ENCODE data around the gene YIF1B. TPM values are rescaled to one million over a fixed set of nuclear protein-coding genes. Genes with fewer than 3 reads are reported as not detected.

YIF1B gene
- total and polyA plus RNA-seq, 9 of the 15 experiments (the other 6 are each of a cell fraction or from before 2014, with no cell fraction given) = 8.5 to 586 (median 323) TPM

DNA sequence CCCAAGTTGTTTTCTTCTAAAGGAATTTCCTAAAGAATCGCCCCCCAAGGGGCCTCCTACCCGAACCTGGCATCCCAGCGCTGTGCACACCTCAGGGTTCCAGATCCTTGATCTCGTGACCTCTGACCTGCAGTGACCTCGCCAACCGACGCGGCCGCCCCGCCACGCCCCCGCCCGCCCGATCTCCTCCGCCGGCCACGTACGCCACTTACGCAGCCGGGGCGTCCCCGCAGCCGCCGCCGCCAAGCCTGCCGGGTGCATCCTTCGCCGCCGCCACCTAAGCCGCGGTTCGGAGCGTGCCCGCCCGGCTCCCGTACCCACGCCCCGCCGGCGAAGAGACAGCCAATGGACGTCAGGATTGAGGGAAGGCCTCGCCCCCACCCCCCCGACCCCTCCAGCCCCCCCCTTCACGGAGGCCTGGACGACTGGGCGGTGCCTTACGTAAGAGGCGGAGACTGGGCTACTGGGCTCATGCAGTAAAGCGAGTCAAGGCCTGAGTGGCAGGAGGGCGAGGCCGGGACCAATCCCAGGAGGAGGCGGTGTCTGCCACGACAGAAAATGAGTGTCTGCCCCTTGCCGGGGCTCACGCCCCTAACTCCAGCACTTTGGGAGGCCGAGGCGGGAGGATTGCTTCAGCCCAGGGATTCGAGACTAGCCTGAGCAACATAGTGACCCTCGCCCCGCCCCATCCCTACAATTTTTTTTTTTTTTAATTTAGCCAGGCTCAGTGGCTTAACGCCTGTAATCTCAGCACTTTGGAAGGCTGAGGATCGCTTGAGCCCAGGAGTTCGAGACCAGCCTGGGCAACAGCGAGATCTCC is at the start of gene YIF1B (continued):
- no peak for TF ChIP-seq ZNF274 (IDR thresholded peaks at IDR 0.05; ENCODE audit: borderline replicate concordance, low read depth, low read length)
- peak in 1 of 2 experiments; percentile 50; a peak in 1 of 4 replicates for TF ChIP-seq ARNT (IDR thresholded peaks at IDR 0.05)
- TF ChIP-seq MYBL2 (IDR thresholded peaks at IDR 0.05; ENCODE audit: low read depth) = peak; percentile 17; the same call in 1 of the 2 replicates
- no peak for TF ChIP-seq MYBL2 (CRISPR knock-in tag; IDR thresholded peaks at IDR 0.05; ENCODE audit: borderline replicate concordance)
- peak; percentile 89 for TF ChIP-seq ZNF407 (IDR thresholded peaks at IDR 0.05; ENCODE audit: low read depth)
- TF ChIP-seq PTTG1 (tag; IDR thresholded peaks at IDR 0.05; ENCODE audit: low read depth) = no peak
- peak in 2 of 3 experiments; percentile 32 to 43 for TF ChIP-seq YY1 (IDR thresholded peaks at IDR 0.05; ENCODE audit: borderline replicate concordance in 1 of 3, control insufficient read depth in 1 of 3, extremely low read depth in 1 of 3, insufficient read depth in 3 of 3, insufficient read length in 1 of 3, insufficient replicate concordance in 2 of 3, low read depth in 1 of 3, low read length in 2 of 3)
- no peak for TF ChIP-seq RUNX1 (IDR thresholded peaks at IDR 0.05; ENCODE audit: low read depth)
- peak; percentile 54 for TF ChIP-seq MEIS2 (IDR thresholded peaks at IDR 0.05; ENCODE audit: partially characterized antibody)
- TF ChIP-seq ZNF134 (CRISPR knock-in tag; conservative IDR thresholded peaks at IDR 0.05) = no peak
- 0 out of 2 replicates have a peak, but pooled peaks have one; percentile 36 for TF ChIP-seq HES1 (IDR thresholded peaks at IDR 0.05; ENCODE audit: low read depth)
- no peak for TF ChIP-seq FOS (IDR thresholded peaks at IDR 0.05; ENCODE audit: extremely low read depth, insufficient read length)
- peak; percentile 41; the same call in 1 of the 2 replicates for TF ChIP-seq ZKSCAN1 (IDR thresholded peaks at IDR 0.05; ENCODE audit: low read depth, low read length)
- peak; percentile 99 for TF ChIP-seq ZNF24 (IDR thresholded peaks at IDR 0.05)
- TF ChIP-seq SNIP1 (IDR thresholded peaks at IDR 0.05; ENCODE audit: low read depth) = no peak
- TF ChIP-seq RAD21 (CRISPR knock-in tag; conservative IDR thresholded peaks at IDR 0.05 in 1 of 2, IDR thresholded peaks at IDR 0.05 in 1 of 2) = no peak
- peak; percentile 37 for TF ChIP-seq TAF9B (IDR thresholded peaks at IDR 0.05; ENCODE audit: partially characterized antibody)
- TF ChIP-seq TRIM28 (IDR thresholded peaks at IDR 0.05) = peak; percentile 47; the same call in 1 of the 2 replicates
- peak; percentile 69; the same call in 1 of the 2 replicates for TF ChIP-seq NBN (IDR thresholded peaks at IDR 0.05; ENCODE audit: low read depth)
- TF ChIP-seq EP300 (IDR thresholded peaks at IDR 0.05; ENCODE audit: low read length) = no peak; the same call in 1 of the 2 replicates

Measured in K562 (cell line).